CD4-positive, alpha-beta T cell treated with Interleukin-17A for 1 hour (primary cell): ENCODE measurements around the gene VEZF1.
"Not testable (repeated sequence)": the region's sequence is repeated elsewhere in the genome, so short reads cannot be mapped to it uniquely, and the experiment has no call there.

ENCODE experiments used
- DNase-seq: peaks from one replicate; pipeline ENCODE4 v3.0.0-alpha.2; 2020

VEZF1 gene

GRCh38 chr17:57972151-57972550 is 15.9 kb downstream of the VEZF1 start:
- DNase-seq = no peak

GRCh38 chr17:57971572-57971971 is 16.5 kb downstream of the VEZF1 start:
- DNase-seq = no peak

- no peak for DNase-seq
Observed at GRCh38 chr17:57970710-57971109, 17.3 kb downstream of the VEZF1 start.

GRCh38 chr17:57968456-57968855 is 19.6 kb downstream of the VEZF1 start:
- DNase-seq = no peak

GRCh38 chr17:57966875-57967274 is 21.2 kb downstream of the VEZF1 start:
- DNase-seq = no peak

- DNase-seq = no peak
Observed at GRCh38 chr17:57966246-57966645, 21.8 kb downstream of the VEZF1 start.

GRCh38 chr17:57965521-57966160 is 22.4 kb downstream of the VEZF1 start:
- DNase-seq = no peak

- DNase-seq = no peak
Observed at GRCh38 chr17:57963149-57963511, 24.9 kb downstream of the VEZF1 start.

- DNase-seq = no peak
Observed at GRCh38 chr17:57962279-57963148, 25.5 kb downstream of the VEZF1 start.

- DNase-seq = no peak
Observed at GRCh38 chr17:57959929-57960328, 28.1 kb downstream of the VEZF1 start.

GRCh38 chr17:57958391-57958790 is 29.7 kb downstream of the VEZF1 start:
- DNase-seq = not testable (repeated sequence)

- DNase-seq = no peak
Observed at GRCh38 chr17:57957886-57958285, 30.2 kb downstream of the VEZF1 start.

GRCh38 chr17:57957120-57957850 is 30.8 kb downstream of the VEZF1 start:
- no peak for DNase-seq

- peak; percentile 55 for DNase-seq
Observed at GRCh38 chr17:57956291-57957119, 31.5 kb downstream of the VEZF1 start.

- peak; percentile 66 for DNase-seq
Observed at GRCh38 chr17:57955183-57955931, 32.7 kb downstream of the VEZF1 start, which contains the start of gene CUEDC1. TSS of gene CUEDC1 (minus strand) at chr17:57955412. CDS start at chr17:57885564, 69,848 bp downstream.

GRCh38 chr17:57954397-57955182 is 33.5 kb downstream of the VEZF1 start:
- DNase-seq = no peak

GRCh38 chr17:57953705-57954396 is 34.2 kb downstream of the VEZF1 start:
- DNase-seq = no peak

GRCh38 chr17:57953219-57953618 is 34.8 kb downstream of the VEZF1 start:
- no peak for DNase-seq

GRCh38 chr17:57949649-57950048 is 38.4 kb downstream of the VEZF1 start:
- no peak for DNase-seq
